CD4-positive, alpha-beta memory T cell (primary cell): ENCODE measurements around the gene MLX. TPM values are rescaled to one million over a fixed set of nuclear protein-coding genes. Genes with fewer than 3 reads are reported as not detected.
"Not testable (repeated sequence)": the region's sequence is repeated elsewhere in the genome, so short reads cannot be mapped to it uniquely, and the experiment has no call there.

Experiments used
- CTCF ChIA-PET: fragments of 350-600 bp; sonication (Branson Sonifier 250); formaldehyde crosslinking; loops from one replicate; lab custom pipeline; 2021; ENCODE audit warnings: inconsistent platforms; ENCODE audit not compliant: partially characterized antibody; lab: Charles Lee
- POLR2A ChIA-PET: fragments of 350-600 bp; sonication (Branson Sonifier 250); formaldehyde crosslinking; loops from one replicate; lab custom pipeline; 2021; ENCODE audit not compliant: partially characterized antibody; lab: Charles Lee
- DNase-seq, 5 donors: peaks; one replicate each; pipeline versions ENCODE4 v3.0.0 to v3.0.0-alpha.2; 2020 to 2022; ENCODE audit warnings: mixed read lengths in 1 of 5
- H3K27ac ChIP-seq: one replicate; pipeline ENCODE4 v1.7.0; 2013; ENCODE audit warnings: low read depth, low read length
- H3K27me3 ChIP-seq: 2 replicates; pipeline ENCODE4 v1.7.0; 2013; ENCODE audit warnings: mild to moderate bottlenecking, low read length, moderate library complexity; ENCODE audit not compliant: insufficient read depth
- H3K36me3 ChIP-seq: 2 replicates; pipeline ENCODE4 v1.7.0; 2013; ENCODE audit warnings: mild to moderate bottlenecking, low read length, moderate library complexity; ENCODE audit not compliant: insufficient read depth
- H3K4me1 ChIP-seq: 2 replicates; pipeline ENCODE4 v1.7.0; 2013; ENCODE audit warnings: mild to moderate bottlenecking, low read length, moderate library complexity; ENCODE audit not compliant: insufficient read depth
- H3K4me3 ChIP-seq, 2 donors: one replicate each; pipeline ENCODE4 v1.7.0; 2013; ENCODE audit warnings: low read length in 2 of 2, mild to moderate bottlenecking in 1 of 2
- H3K9me3 ChIP-seq, 2 donors: one replicate each; pipeline ENCODE4 v1.7.0; 2013; ENCODE audit warnings: low read length in 2 of 2, control low read depth in 1 of 2; ENCODE audit not compliant: control insufficient read depth in 1 of 2
- H3K27ac Mint-ChIP-seq, 7 donors: one replicate each; pipeline ENCODE4 v1.8.0; 2020 to 2021; ENCODE audit warnings: mixed read lengths in 7 of 7, mild to moderate bottlenecking in 6 of 7, inconsistent platforms in 3 of 7, moderate library complexity in 3 of 7
- H3K27me3 Mint-ChIP-seq, 2 donors: one replicate each; pipeline ENCODE4 v1.8.0; 2020 to 2021; ENCODE audit warnings: mixed read lengths in 2 of 2
- H3K36me3 Mint-ChIP-seq, 2 donors: one replicate each; pipeline ENCODE4 v1.8.0; 2020 to 2021; ENCODE audit warnings: mixed read lengths in 2 of 2, inconsistent platforms in 1 of 2, mild to moderate bottlenecking in 1 of 2
- H3K4me1 Mint-ChIP-seq, 4 donors: one replicate each; pipeline ENCODE4 v1.8.0; 2020 to 2021; ENCODE audit warnings: mixed read lengths in 4 of 4, mild to moderate bottlenecking in 1 of 4
- H3K4me3 Mint-ChIP-seq, 8 donors: one replicate each; pipeline ENCODE4 v1.8.0; 2020 to 2021; ENCODE audit warnings: mixed read lengths in 8 of 8, mild to moderate bottlenecking in 7 of 8, moderate library complexity in 6 of 8, inconsistent platforms in 3 of 8
- H3K9me3 Mint-ChIP-seq, 8 donors: one replicate each; pipeline ENCODE4 v1.8.0; 2020 to 2021; ENCODE audit warnings: mixed read lengths in 8 of 8, mild to moderate bottlenecking in 5 of 8, inconsistent platforms in 3 of 8, moderate library complexity in 1 of 8
- intact Hi-C: fragments of 100-400 bp; cut with micrococcal nuclease; formaldehyde crosslinking; loops from one replicate; pipeline ENCODE4 v1.15.1; 2023
- polyA plus RNA-seq, 2 donors: library from polyadenylated mRNA; unstranded; fragments of 300-500 nt; fragmentation: Illumina TruSeq; gene quantifications; one replicate each; pipeline ENCODE4 v1.2.3, GENCODE V29; 2021
- total RNA-seq, 2 experiments: library from RNA; stranded (reverse); gene quantifications; one replicate each; pipeline ENCODE4 v1.2.3, GENCODE V29; 2021

The MLX gene
- total and polyA plus RNA-seq, 4 experiments from 2014 or later, result 38.1 to 73.7 (median 63.4) TPM

- Histone ChIP-seq H3K27ac (no peak overlapping the region), H3K27me3 (no peaks in the 10 kb centered on the region), H3K4me3 (no peak overlapping the region), H3K9me3 (no peaks in the 10 kb centered on the region), H3K4me1 (peaks cover 22% of the 10 kb centered on the region), H3K36me3 (no peaks in the 10 kb centered on the region)
- Mint-ChIP-seq H3K36me3 (peaks cover 0 to 4% of the 10 kb centered on the region in 2 donors), H3K27me3 (no peaks in the 10 kb centered on the region), H3K27ac (peak overlapping the region; percentile 65 to 92 (median 75)), H3K9me3 (no peaks in the 10 kb centered on the region), H3K4me1 (peaks cover 19 to 42% (median 25%) of the 10 kb centered on the region in 4 donors), H3K4me3 (peak overlapping the region in 7 of 8 donors; percentile 57 to 79 (median 67))
- CTCF ChIA-PET, result interaction anchor here (0.8 to 1.6 kb wide), 4 partner anchors 9 to 37 kb away, joined by 3 to 6 read pairs (median 4); partner anchors contain the start of gene COASY
- DNase-seq, result peak in 2 of 5 donors; percentile 25 to 51
- POLR2A ChIA-PET, result interaction anchor here (0.6 to 1.9 kb wide), 6 partner anchors 9 to 153 kb away, joined by 3 to 8 read pairs (median 3); partner anchors contain the start of genes PLEKHH3 and STAT3
- intact Hi-C loops, result no loop called here
These were observed 25.7 kb upstream of the MLX start for GRCh38 chr17:42541041-42541833.

GRCh38 chr17:42543190-42544079 lies 23.5 kb upstream of the MLX start:
- Histone ChIP-seq H3K36me3 (no peaks in the 10 kb centered on the region), H3K27ac (no peak overlapping the region), H3K4me3 (no peak overlapping the region), H3K9me3 (no peaks in the 10 kb centered on the region), H3K27me3 (no peaks in the 10 kb centered on the region), H3K4me1 (peaks cover 14% of the 10 kb centered on the region)
- Mint-ChIP-seq H3K4me1 (peaks cover 13 to 26% (median 17%) of the 10 kb centered on the region in 4 donors), H3K9me3 (no peaks in the 10 kb centered on the region), H3K4me3 (no peak overlapping the region), H3K27ac (peak overlapping the region in 1 of 7 donors; percentile 22), H3K36me3 (peaks cover 0 to 4% of the 10 kb centered on the region in 2 donors), H3K27me3 (no peaks in the 10 kb centered on the region)
- ChIA-PET CTCF (no interaction called here), POLR2A (interaction anchor here (1.0 to 1.4 kb wide), 3 partner anchors 11 to 66 kb away, joined by 3 to 4 read pairs (median 4); partner anchors contain the start of genes RETREG3 and TUBG1)
- no peak for DNase-seq
- intact Hi-C loops, result no loop called here

- H3K27me3 ChIP-seq, result no peaks in the 10 kb centered on the region
- Mint-ChIP-seq H3K27me3 (no peaks in the 10 kb centered on the region), H3K27ac (no peak overlapping the region), H3K9me3 (no peaks in the 10 kb centered on the region), H3K36me3 (peaks cover 0 to 4% of the 10 kb centered on the region in 2 donors), H3K4me1 (peaks cover 15 to 27% (median 19%) of the 10 kb centered on the region in 4 donors), H3K4me3 (no peak overlapping the region)
- H3K27ac ChIP-seq, result no peak overlapping the region
- ChIA-PET POLR2A (interaction anchor here (1.9 kb wide), 1 partner anchor 9 kb away, joined by 8 read pairs; the partner anchor contains the start of gene NAGLU), CTCF (no interaction called here)
- DNase-seq, result no peak
- no peaks in the 10 kb centered on the region for H3K9me3 ChIP-seq
- H3K36me3 ChIP-seq, result no peaks in the 10 kb centered on the region
- intact Hi-C loops, result no loop called here
- peaks cover 20% of the 10 kb centered on the region for H3K4me1 ChIP-seq
- no peak overlapping the region for H3K4me3 ChIP-seq
These were observed 22.0 kb upstream of the MLX start for GRCh38 chr17:42544874-42545283.

- DNase-seq, H3K4me3 Mint-ChIP-seq, H3K27ac ChIP-seq, H3K36me3 ChIP-seq, H3K36me3 Mint-ChIP-seq, H3K27me3 Mint-ChIP-seq, H3K27ac Mint-ChIP-seq, H3K27me3 ChIP-seq, H3K4me3 ChIP-seq, H3K9me3 ChIP-seq, H3K9me3 Mint-ChIP-seq, intact Hi-C loops: not testable (repeated sequence)
- ChIA-PET POLR2A (interaction anchor here (1.9 kb wide), 1 partner anchor 10 kb away, joined by 8 read pairs; the partner anchor contains the start of gene NAGLU), CTCF (interaction anchor here (0.6 to 3.6 kb wide), 4 partner anchors 9 to 187 kb away, joined by 3 to 25 read pairs (median 3); partner anchors contain the start of gene PSMC3IP)
- H3K4me1 ChIP-seq, result peaks cover 16% of the 10 kb centered on the region
- H3K4me1 Mint-ChIP-seq, result peaks cover 12 to 21% (median 16%) of the 10 kb centered on the region in 4 donors
These were observed 21.0 kb upstream of the MLX start for GRCh38 chr17:42545755-42546505.

GRCh38 chr17:42547001-42547461 lies 19.9 kb upstream of the MLX start:
- Histone ChIP-seq H3K9me3 (no peaks in the 10 kb centered on the region), H3K4me3 (no peak overlapping the region), H3K4me1 (peaks cover 7% of the 10 kb centered on the region), H3K36me3 (no peaks in the 10 kb centered on the region), H3K27ac (no peak overlapping the region), H3K27me3 (no peaks in the 10 kb centered on the region)
- Mint-ChIP-seq H3K4me1 (peaks cover 6 to 14% (median 10%) of the 10 kb centered on the region in 4 donors), H3K36me3 (no peaks in the 10 kb centered on the region), H3K27me3 (no peaks in the 10 kb centered on the region), H3K9me3 (no peaks in the 10 kb centered on the region), H3K27ac (no peak overlapping the region), H3K4me3 (peak overlapping the region in 1 of 8 donors; percentile 16)
- intact Hi-C loops, result no loop called here
- no peak for DNase-seq
- POLR2A ChIA-PET, result interaction anchor here (0.6 to 2.8 kb wide), 2 partner anchors 9 to 11 kb away, joined by 4 to 22 read pairs; partner anchors contain the start of gene NAGLU
- CTCF ChIA-PET, result interaction anchor here (0.7 to 3.6 kb wide), 5 partner anchors 9 to 43 kb away, joined by 3 to 25 read pairs (median 5); partner anchors contain the start of gene PSMC3IP

- H3K36me3 Mint-ChIP-seq, result no peaks in the 10 kb centered on the region
- Histone ChIP-seq H3K4me1 (peaks cover 7% of the 10 kb centered on the region), H3K4me3 (no peak overlapping the region), H3K27ac (no peak overlapping the region), H3K27me3 (no peaks in the 10 kb centered on the region), H3K9me3 (no peaks in the 10 kb centered on the region), H3K36me3 (no peaks in the 10 kb centered on the region)
- H3K9me3 Mint-ChIP-seq, result no peaks in the 10 kb centered on the region
- H3K27me3 Mint-ChIP-seq, result no peaks in the 10 kb centered on the region
- CTCF ChIA-PET, result interaction anchor here (1.0 to 3.6 kb wide), 10 partner anchors 9 to 62 kb away, joined by 3 to 25 read pairs (median 4); partner anchors contain the start of genes PSMC3IP, RETREG3 and TUBG1
- peaks cover 6 to 16% (median 10%) of the 10 kb centered on the region in 4 donors for H3K4me1 Mint-ChIP-seq
- POLR2A ChIA-PET, result interaction anchor here (1.0 to 2.8 kb wide), 5 partner anchors 9 to 30 kb away, joined by 5 to 22 read pairs (median 6); partner anchors contain the start of genes NAGLU and PSMC3IP
- no peak for DNase-seq
- H3K27ac Mint-ChIP-seq, result no peak overlapping the region
- intact Hi-C loops, result no loop called here
- H3K4me3 Mint-ChIP-seq, result peak overlapping the region in 2 of 8 donors; percentile 46 to 55
These were observed 19.2 kb upstream of the MLX start for GRCh38 chr17:42547698-42548069.
